T-helper 9 cell (primary cell): ENCODE measurements around the gene ANGPT4.

Experiments
- DNase-seq: peaks from one replicate; pipeline ENCODE4 v3.0.0-alpha.2; 2020

ANGPT4 gene

DNA sequence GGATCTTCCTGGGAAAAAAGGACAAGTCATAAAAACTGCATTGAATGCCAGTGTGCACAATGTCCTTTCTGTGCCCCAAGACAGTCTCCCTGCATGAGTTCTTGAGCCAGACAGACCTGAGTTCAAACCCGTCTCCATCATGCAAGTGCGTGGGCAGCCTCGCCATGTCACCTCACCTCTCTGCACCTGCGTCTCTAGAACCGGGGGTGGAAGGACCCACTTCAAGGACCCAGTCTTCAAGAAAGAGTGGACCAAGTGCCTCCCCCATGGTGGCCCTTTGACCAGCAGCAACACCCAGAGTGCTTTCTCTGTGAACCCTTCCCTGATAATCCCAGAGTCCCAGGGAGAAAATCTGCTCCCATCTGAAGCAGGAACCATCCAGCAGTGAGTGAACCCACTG, 23.5 kb upstream of the ANGPT4 start:
- no peak for DNase-seq

DNA sequence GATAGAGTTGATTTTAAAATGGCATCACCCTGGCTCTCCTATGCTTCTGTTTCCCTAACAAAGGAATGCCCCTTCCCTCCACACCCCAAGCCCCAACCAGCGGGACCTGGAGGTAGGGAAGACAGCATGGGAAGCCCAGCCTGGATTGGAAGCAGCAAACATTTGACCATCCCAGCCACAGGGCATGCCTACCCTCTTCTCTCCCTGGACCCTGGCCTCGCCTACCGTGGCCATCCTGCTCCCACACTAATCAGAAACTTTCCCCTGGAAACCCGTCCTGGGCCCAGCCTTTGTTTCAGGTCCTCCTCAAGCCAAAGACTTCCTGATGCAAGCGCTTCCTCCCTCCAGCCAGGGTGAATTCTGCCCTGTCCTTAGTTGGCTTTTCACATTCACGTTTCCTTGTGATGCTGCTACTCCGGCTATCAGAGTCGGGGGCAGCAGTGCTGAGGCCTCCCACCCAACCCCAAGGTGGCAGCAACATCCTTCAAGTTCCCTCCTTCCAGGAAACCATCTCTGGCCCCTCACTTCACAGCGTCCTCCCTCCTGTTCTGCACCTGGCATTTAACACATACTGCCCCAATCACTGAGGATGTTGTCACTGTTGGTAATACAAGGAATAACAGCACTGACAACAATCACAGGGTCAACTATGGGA, 18.2 kb upstream of the ANGPT4 start:
- DNase-seq, result no peak

DNA sequence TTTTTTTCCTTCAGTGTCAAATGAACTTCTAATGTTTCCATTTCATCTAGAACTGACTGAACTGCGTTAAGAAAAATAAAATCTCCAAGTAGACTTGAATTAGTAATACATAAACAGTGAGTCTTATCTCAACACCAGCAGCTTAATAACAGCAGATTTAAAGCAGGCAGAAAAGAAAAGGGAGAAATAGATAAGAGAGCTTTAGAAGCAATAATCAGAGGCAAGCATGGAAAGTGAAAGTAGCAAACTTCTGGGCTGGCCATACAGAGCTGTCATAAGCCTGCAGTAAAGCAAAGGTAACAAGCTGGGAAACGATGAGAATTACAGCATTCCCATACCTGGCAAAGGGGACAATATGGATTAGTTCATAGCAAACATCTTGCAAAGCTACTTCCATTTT, 16.9 kb upstream of the ANGPT4 start:
- DNase-seq, result no peak

DNA sequence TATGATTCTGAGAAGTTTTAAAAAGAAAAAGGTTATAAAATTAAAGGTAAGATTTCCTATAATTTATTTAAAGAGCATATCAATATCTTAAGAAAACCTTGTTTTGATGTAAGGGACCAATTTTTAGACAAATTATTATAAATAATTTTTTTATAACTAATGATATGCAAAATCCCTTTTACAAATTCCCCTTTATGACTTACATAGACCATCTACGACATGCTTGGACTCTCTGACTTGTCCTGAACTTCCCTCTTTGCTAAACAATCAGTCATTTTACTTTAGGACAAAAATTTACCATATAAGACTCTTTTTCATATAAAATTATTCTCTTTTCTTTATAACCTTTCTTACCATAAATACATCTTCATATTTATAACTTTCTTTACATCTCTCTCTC, 15.3 kb upstream of the ANGPT4 start:
- DNase-seq, result no peak

DNA sequence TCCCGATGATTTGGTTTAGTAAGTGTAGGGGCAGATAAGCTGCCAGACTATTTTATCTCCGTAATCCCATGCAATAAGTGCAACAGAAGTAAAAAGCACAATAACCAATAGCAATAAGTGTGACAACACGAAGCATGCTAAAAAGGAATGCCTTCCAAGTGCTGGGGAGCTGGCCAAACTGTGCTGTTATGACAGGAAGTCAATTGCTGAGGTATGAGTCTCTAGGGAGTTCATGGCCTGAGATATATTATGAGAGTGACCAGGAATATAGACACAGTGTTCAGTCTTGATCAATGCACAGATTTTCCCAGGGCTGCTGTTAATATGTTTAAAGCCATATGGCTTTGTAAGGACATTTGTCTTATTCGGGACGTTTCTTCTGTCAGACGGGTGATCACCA, 10.5 kb upstream of the ANGPT4 start:
- DNase-seq, result no peak

DNA sequence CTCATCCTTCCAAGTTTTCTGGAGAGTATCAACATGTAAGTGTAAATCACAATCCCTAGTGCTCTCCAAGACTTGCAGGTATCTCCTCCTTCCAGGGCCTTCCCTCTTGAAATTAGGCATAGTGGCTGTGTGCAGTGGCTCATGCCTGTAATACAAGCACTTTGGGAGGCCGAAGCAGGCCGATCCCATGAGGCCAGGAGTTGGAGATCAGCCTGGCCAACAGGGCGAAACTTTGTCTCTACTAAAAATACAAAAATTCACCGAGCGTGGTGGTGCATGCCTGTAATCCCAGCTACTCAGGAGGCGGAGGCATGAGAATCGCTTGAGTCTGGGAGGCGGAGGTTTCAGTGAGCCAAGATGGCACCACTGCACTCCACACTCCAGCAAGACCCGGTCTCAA, 9.4 kb upstream of the ANGPT4 start:
- DNase-seq, result no peak

DNA sequence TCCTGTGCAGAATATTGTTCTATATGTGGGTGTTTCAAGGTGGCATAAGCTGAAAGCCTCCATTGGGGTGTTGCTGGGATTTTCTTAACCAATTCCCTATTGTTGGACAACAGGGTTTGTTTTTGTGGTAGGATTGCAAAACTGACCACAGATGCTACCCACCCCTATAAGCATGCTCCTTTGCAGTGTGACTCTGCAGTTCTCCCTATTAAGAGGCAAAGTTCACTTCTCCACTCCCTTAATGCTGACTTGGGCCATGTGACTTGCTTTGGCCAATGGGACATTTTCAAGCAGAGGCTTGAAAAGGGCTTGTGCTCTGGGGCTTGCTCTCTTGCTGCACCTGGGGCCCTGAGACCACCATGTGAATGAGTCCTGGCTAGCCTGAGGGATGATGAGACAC, 8.5 kb upstream of the ANGPT4 start:
- no peak for DNase-seq

DNA sequence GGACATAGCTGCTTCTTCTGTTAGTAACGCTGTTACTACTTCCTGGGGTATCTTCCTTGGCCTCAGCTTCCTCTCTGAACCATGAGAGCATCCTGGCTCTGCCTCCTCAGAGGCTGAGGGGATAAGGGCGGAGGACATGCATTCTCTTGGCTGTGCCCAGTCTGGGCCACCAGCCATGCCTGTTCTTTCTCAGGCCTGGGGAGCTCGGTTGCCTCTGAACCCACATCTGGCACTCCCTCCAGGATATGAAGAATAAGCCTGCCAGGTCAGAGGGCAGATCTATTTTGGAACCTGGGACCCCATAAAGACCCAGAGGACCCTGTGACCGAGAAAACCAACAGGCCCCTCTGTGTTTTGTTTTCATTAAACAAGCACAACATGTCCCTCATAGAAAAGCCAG, 6.6 kb upstream of the ANGPT4 start:
- no peak for DNase-seq

DNA sequence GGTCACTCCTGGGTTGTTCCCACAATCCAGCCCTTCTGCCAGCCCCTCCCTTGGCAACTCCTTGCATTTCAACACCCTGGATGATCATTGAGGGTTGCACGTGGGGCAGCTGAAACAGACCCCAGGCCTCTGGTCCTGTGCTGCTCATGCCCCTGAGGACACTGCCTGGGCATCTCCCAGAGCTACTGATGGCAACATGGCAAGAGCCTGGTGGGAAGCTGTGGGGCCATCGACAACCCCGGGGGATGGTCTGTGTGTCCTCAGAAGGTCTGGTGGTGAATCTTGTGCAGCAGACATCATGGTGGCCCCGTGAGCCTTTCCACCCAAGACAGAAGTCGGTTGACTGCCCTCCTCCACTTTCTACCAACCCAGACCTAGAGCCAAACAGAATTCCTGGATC, 4.9 kb upstream of the ANGPT4 start:
- no peak for DNase-seq

DNA sequence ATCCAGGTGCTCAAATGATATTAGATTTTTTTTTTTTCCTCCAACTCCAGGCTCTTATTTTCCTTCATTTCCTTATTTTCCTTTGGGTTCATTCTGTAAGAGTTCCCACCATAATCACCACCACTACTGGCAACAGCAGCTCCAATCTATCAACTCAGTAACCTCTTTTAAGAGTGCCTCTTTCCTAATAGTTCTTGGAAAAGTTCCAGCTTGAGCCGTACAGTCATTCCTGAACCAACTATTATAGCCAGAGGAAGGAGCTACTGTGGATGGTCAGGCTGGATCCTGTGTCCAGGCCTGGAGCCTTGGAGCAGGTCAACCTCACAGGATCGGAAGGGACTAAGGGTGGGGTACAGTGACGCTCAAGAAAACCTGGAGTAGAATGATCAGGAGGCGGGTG, 4.2 kb upstream of the ANGPT4 start:
- DNase-seq, result no peak

DNA sequence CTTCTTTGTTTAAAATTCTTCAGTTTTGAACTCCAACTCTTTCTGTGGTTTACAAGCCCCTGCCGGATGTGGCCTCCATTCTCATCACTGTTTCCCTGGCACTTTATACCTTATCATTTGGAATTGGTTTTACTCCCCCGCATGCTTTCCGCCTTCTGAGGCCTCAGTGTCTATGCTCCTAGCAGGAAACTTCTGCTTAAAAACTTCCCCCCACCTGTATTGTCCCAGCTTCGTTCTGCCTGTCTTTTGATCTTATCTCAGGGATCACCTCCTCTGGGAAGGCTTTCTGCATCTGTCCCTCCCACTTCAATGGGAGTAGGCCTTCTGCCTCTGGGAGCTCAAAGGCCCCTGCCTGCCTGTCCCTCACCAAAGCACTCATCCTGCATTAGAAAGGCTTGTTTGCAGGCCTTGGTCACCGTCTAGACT, 3.4 kb upstream of the ANGPT4 start:
- DNase-seq, result no peak

DNA sequence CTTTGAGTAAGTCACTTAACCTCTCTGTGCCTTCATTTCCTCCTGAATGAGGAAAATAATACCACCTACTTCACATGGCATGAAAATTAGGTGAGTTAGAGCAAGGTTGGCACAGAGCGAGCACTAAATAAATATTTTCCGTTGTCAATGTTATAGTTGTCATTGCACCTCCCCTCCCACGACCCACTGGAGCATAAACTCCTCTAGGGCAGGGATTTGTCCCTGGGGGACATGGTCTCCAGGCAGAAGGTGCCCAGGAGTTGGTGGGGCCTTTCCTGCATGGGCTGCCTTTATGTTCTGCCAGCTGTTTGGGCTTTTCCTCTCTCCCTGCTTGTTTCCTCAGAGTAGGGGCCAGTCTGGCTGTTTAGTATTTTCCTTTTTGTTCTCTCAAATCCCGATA, 1.3 kb upstream of the ANGPT4 start:
- DNase-seq, result no peak

DNA sequence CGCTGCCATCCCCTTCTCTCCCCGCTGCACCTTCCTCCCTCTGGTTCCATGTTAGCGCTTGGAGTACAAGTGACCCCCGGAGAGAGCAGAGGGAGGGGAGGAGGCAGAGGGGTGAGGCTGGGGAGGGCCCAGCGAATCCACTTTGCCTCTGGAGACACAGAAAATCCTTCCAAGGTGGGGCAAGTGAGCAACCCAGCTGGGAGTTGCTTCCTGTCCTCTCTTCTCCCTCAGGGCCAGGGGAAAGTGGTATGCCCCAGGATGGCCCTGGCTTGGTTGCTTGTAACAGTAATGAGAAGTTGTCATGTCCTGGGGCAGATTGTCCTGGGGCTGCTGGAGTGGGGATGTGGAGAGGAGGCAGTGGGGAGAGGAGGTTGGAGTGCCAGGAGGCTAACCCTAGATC, 691 bp upstream of the ANGPT4 start:
- no peak for DNase-seq

DNA sequence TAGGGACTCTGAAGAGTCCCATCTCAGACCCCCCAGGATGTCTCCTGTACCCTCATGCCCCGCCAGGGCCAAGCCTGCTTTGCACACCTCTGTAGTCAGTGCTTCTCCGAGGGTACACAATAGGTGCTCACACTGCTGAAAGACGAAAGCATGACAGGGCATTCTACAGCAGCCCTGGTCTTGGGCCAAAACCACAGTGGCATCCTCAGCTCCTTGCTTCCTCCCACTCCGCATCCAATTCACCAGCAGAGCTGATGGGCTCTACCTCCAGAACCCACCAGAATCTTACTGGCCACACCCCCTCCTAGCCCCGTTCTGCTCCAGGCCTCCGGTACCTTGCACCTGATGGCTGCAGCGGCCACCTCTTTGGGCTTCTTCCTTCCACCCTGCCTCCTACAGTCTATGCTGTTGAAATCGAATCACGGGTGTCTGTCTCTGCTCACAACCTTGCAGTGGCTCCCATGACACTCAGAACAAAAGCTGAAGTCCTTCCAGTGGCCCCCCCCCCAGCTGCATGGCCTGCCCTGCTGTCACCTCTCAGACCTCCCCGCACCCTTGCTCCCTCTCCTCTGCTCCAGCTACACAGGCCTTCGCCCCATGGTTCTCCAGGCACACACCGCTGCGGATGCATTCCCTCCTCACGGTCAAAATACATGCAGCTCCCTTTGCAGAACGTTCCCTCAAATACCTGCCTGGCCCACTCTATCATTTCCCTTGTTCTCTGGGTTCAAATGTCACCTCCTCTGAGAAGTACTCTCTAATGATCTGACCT, 1.2 kb downstream of the ANGPT4 start:
- DNase-seq, result no peak

DNA sequence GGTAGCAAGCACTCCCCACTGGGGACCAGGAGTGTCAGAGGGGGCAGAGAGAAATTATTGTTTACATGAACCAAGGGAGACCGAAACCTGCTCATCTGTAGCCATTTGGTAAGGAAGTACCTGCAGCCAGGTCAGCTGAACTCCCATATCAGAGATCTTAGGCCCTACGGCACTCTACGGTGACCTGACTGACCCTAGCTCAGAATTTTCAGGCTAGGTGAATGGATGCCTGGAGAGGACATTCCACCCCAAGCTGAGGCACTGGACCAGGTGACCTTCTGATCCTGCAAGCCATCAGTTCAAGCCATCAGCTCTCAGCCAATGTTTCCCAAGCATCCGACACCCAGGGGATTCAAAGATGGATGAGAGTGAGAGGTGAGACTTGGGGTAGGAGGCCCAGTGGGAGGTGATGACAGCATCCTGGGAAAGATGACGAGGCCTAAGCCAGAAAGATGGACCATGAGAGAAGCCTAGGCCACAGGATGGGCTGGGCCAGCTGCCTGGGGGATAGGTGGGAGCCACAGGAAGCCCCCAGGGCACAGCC, 2.8 kb downstream of the ANGPT4 start:
- no peak for DNase-seq

DNA sequence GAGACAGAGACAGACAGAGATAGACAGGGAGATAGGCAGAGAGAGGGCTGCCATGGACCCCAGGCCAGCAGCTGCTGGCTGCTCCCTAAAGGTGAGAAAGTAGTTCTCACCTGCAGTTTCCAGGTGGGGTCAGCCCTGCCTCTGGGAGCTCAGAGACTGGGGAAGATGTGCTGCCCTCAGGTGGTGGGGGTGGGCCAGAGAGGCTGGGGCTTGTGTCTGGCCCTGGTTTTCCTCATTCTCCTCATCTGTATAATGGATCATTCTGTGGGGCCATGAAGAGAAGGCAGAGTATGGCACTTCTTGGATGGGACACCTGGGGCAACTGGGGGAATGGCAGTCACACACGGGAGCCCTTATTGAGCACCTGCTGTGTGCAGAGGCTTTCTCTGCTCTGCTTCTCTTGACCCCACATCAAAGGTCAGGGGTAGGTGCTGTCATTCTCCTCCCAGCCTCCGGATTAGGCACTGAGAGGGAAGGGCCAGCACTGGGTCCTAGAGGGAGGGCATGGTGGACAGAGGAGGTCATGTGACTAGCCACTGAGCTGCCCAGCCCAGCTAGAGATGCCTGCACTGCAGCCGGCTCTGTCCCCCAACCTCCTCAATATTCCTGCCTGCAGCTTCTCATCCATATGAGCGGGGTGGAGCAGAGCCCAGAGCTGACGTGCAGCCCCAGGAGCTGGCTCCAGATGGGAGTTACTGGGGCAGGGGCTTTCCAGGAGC, 4.1 kb downstream of the ANGPT4 start:
- DNase-seq, result no peak

DNA sequence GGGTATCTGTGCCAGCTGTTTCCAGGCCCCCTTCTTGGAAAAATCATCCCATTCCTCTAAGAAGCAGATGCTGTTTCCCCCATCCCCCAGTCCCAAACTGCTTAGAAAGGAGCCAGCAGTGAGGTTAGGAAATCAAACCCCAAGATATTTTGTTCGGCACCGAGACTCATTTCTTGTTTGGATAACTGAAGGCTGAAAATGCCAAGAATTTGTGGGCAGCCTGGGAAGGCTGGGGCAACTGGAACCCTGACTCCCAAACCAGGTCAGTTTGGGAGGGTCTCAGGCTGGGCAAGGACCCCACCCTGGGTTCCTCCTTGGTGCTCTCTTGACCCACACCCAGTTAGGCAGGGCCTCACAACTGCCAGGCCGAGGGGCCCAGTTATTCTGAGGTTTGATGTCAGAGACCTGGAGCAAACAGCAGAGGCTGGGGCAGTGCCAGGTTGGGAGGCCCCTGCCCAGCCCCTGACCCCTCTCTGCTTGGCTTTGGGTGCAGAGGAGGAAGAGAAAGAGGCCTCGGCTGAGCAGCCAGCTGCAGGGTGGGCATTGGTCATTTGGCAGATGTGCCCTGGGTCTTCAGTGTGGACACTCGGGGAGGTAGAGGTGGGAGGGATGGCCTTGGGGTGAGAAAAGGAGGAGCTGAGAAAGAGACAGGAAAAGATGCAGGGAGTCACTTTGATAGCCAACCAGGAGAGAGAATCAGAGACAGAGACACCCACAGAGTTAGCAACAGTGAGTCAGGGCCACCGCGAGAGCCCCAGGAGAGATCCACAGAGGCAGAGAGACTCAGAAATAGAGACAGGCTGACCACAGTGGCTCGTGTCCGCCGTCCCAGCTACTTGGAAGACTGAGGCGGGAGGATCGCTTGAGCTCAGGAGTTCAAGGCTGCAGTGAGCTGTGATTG, 5.0 kb downstream of the ANGPT4 start:
- no peak for DNase-seq

DNA sequence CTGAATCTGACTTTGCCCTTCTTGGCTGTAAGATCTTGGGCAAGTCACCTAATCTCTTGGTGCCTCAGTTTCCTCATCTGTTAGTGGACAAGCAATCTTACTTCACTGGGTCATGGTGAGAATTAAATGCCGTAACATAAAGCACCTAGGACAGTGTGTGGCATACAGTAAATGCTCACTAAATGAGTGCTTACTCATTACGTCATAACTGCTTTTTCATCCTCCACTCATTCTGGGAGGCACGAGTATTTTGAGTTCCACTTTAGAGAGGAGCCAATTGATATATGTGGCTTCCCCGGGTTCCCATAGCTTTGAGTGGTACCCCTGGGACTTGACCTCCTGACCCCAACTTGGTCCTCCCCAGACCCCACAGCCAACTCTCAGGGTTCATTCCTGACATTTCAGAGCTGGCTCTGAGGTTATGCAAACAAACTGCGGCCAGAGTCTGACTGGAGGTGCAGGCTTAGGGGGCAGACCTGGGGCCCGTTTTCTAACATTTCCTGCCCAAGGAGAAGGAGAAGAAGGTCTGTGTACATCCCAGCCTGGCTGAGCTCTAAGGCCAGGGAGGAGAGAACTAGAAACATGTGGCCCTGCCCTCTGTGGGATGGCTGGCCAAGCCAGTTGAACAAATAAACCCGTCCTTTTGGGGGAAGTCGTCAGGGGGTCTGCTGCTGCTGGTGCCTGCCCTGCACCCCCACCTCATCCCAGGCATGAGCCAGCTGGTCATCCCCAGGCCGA, 5.8 kb downstream of the ANGPT4 start:
- DNase-seq, result no peak

DNA sequence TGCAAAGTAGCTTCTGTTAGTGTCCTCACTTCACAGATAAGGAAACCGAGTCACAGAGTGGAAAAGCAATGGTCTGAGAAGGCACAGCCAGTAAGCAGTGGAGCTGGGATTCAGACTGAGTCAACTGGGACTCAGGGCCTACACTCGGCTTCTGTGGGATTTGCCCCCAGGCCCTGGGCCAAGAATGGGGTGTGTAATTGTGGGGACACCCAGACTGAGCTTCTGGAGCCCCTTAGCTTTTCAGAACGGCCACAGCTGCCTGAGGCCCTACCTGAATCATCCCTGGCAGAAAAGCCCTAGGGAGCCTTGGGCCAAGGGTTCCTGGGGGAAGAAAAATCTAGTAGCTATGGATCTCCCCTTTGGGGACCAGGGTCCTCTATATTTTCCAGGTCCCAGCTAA, 6.5 kb downstream of the ANGPT4 start:
- no peak for DNase-seq

DNA sequence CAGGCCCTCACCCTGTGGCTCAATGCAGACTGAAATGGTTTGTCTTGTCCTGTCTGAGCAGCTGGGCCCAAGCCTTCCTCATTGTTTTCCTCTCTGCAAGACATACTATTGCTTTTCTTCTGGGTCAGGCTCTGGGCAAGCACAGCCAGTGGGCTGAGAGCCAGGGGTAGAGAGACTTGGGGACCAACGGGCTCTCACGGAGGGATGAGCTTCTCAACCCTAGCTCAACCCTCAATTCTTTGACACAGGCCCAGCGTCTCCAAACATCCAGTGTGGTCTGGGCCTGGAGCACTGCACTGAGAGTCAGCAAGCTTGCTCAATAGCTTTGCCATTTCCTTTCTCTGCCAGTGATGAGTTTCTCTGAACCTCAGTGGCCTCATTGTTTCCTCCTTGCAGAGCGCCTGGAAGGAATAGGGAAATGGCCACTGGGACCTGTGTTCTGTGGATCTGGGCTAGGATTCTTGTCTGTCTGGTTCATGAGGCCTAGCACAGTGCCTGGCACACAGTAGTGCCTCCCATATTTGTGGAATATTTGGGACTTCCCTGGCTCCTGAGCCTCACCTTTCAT, 9.3 kb downstream of the ANGPT4 start:
- no peak for DNase-seq

DNA sequence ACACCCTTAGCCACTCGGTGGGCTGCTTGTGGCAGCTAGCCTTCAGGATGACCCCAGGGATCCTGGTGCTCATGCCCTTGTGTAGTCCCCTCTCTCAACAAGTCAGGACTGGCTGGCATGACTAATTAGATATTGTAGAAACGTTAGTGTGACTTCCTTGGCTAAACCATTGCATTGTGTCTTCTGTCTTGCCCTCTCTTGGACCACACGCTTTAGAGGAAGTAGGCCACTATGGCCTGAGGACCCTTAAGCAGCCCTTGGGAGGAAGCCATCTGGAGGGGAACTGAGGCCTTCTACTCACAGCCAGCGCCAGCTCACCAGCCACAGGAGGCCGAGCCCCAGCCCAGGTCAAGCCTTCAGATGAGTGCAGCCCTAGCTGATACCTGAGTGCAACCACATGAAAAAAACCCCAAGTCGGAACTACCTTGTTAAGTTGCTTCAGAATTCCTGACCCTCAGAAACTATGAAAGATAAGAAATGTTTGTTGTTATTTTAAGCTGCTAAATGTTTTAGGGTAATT, 10.1 kb downstream of the ANGPT4 start:
- no peak for DNase-seq
